ENCODE measurements around the gene PABPC4L. TPM values are rescaled to one million over a fixed set of nuclear protein-coding genes. Genes with fewer than 3 reads are reported as not detected.

PABPC4L gene
- total RNA-seq, 1 donor from 2014 or later: 1.3 TPM

DNA sequence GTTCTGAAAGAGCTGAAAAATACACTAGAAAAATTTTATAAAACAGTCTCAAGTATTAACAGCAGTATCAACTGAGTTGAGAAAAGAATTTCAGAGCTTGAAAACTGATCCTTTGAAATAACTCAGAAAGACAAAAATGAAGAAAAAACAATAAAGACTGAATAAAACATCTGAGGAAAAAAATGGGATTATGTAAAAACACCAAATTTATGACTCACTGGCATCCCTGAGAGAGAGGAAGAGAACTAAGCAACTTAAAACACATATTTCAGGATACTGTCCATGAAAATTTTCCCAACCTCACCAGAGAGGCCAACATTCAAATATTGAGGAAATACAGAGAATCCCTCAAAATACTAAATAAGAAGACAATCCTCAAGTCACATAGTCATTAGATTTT lies 22.9 kb downstream of the PABPC4L start:
- TF ChIP-seq, protein P1, sequence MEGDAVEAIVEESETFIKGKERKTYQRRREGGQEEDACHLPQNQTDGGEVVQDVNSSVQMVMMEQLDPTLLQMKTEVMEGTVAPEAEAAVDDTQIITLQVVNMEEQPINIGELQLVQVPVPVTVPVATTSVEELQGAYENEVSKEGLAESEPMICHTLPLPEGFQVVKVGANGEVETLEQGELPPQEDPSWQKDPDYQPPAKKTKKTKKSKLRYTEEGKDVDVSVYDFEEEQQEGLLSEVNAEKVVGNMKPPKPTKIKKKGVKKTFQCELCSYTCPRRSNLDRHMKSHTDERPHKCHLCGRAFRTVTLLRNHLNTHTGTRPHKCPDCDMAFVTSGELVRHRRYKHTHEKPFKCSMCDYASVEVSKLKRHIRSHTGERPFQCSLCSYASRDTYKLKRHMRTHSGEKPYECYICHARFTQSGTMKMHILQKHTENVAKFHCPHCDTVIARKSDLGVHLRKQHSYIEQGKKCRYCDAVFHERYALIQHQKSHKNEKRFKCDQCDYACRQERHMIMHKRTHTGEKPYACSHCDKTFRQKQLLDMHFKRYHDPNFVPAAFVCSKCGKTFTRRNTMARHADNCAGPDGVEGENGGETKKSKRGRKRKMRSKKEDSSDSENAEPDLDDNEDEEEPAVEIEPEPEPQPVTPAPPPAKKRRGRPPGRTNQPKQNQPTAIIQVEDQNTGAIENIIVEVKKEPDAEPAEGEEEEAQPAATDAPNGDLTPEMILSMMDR (IDR thresholded peaks at IDR 0.05): no peak
- DNase-seq (ENCODE audit: low spot score in 2 of 2): no peak
- no peak overlapping the region for H3K4me3 ChIP-seq
- intact Hi-C loops (cut with DNase I): no loop called here
- H3K9me3 ChIP-seq: peaks cover 0 to 16% of the 10 kb centered on the region in 2 donors
- H3K27me3 ChIP-seq: no peaks in the 10 kb centered on the region
- H3K27ac ChIP-seq: no peak overlapping the region
- no peaks in the 10 kb centered on the region for H3K4me1 ChIP-seq
- H3K36me3 ChIP-seq: no peaks in the 10 kb centered on the region

DNA sequence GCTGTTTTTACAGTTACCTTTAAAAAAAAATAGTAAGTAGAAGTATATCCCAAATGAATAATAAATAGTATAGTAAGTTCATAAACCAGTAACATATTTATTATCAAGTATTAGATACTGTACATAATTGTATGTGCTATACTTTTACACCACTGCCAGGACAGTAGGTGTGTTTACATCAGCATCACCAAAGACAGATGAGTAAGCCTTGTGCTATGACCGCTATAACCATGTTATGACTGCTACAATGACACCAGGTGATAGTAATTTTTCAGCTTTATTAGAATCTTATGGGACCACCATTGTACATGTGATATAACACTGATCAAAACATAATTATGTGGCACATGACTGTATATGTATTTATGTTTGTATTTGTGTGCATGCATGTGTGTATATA lies 27.3 kb downstream of the PABPC4L start:
- DNase-seq (ENCODE audit: low spot score in 2 of 2): no peak
- TF ChIP-seq, protein P1 (IDR thresholded peaks at IDR 0.05): no peak
- Histone ChIP-seq H3K4me1 (no peaks in the 10 kb centered on the region), H3K9me3 (peaks cover 0 to 15% of the 10 kb centered on the region in 2 donors), H3K4me3 (no peak overlapping the region), H3K36me3 (no peaks in the 10 kb centered on the region), H3K27me3 (no peaks in the 10 kb centered on the region), H3K27ac (no peak overlapping the region)
- intact Hi-C loops (cut with DNase I): no loop called here

DNA sequence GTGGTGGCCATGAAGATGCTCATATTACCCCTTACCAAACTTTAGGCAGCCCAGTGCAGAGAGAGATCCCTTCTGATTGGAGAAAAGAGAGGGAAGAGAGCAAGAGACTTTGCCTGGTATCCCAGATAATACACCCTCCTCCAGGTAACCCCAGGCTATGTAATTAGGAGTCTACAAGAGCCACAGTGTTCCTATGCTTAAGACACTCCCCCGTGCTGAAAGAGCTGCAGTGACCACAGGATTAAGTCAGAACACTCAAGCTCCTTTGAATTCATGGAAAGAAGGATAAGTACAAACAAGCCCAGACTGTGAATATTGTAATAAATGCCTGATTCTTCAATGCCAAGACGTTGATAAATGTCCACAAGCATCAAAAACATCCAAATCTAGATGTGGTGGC lies 41.4 kb downstream of the PABPC4L start:
- H3K27ac ChIP-seq: no peak overlapping the region
- no peak overlapping the region for H3K4me3 ChIP-seq
- no peaks in the 10 kb centered on the region for H3K36me3 ChIP-seq
- no peaks in the 10 kb centered on the region for H3K4me1 ChIP-seq
- H3K27me3 ChIP-seq: no peaks in the 10 kb centered on the region
- no peak for DNase-seq (ENCODE audit: low spot score in 2 of 2)
- peaks cover 0 to 4% of the 10 kb centered on the region in 2 donors for H3K9me3 ChIP-seq
- TF ChIP-seq, protein P1 (IDR thresholded peaks at IDR 0.05): no peak
- intact Hi-C loops (cut with DNase I): no loop called here

DNA sequence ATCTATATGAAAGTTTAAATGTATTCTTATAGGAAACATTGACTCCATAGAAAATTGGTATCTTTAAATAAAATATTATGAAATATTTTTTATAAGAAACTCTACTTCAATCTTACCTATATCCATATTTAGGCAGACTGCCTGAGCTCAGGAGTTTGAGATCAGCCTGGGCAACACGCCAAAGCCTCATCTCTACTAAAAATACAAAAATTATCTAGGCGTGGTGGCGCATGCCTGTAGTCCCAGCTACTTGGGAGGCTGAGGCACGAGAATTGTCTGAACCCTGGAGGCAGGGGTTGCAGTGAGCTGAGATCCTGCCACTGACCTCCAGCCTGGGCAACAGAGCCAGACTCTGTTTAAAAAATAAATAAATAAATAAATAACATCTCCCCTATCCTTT lies 47.5 kb downstream of the PABPC4L start:
- no peak overlapping the region for H3K27ac ChIP-seq
- H3K4me1 ChIP-seq: no peaks in the 10 kb centered on the region
- TF ChIP-seq, protein P1 (IDR thresholded peaks at IDR 0.05): no peak
- no peak for DNase-seq (ENCODE audit: low spot score in 2 of 2)
- intact Hi-C loops (cut with DNase I): no loop called here
- no peaks in the 10 kb centered on the region for H3K27me3 ChIP-seq
- H3K4me3 ChIP-seq: no peak overlapping the region
- no peaks in the 10 kb centered on the region for H3K36me3 ChIP-seq
- no peaks in the 10 kb centered on the region for H3K9me3 ChIP-seq

DNA sequence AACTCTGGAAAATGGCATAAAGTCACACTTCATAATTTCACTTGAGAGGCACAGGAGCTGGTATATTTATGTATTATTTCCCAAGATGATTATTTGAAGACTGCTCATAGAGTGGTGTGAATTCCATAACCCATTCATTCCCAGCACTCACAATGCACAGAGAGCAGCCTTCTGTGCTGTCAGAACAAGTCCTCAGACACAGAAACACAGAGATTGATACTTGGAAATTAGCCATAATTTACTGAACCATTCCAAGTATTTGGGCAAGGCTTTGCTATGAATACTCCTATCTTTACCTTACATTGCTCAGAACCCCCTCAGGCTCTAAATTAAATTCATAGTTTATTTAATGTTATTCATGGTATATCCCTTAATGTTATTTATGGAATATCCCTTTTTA lies 53.6 kb downstream of the PABPC4L start:
- Histone ChIP-seq H3K4me1 (no peaks in the 10 kb centered on the region), H3K36me3 (no peaks in the 10 kb centered on the region), H3K9me3 (no peaks in the 10 kb centered on the region), H3K27ac (no peak overlapping the region), H3K4me3 (no peak overlapping the region), H3K27me3 (no peaks in the 10 kb centered on the region)
- TF ChIP-seq, protein P1 (IDR thresholded peaks at IDR 0.05): no peak
- intact Hi-C loops (cut with DNase I): no loop called here
- DNase-seq (ENCODE audit: low spot score in 2 of 2): no peak

All from ascending aorta (tissue), 2 donors.